ENCODE data around the gene RABL6. TPM values are rescaled to one million over a fixed set of nuclear protein-coding genes. Genes with fewer than 3 reads are reported as not detected.
"Not testable (repeated sequence)": the region's sequence is repeated elsewhere in the genome, so short reads cannot be mapped to it uniquely, and the experiment has no call there.

The RABL6 gene
- total RNA-seq, 4 donors from 2014 or later: 63.0 to 74.5 (median 71.3) TPM

GRCh38 chr9:136838314-136839228, 30.8 kb downstream of the RABL6 start:
- Histone ChIP-seq H3K27ac (no peak overlapping the region), H3K4me3 (no peak overlapping the region), H3K4me1 (peaks cover 0 to 38% (median 31%) of the 10 kb centered on the region in 4 donors), H3K27me3 (peaks cover 0 to 7% of the 10 kb centered on the region in 2 donors), H3K9me3 (no peaks in the 10 kb centered on the region), H3K36me3 (peaks cover 0 to 67% (median 0%) of the 10 kb centered on the region in 3 donors)
- DNase-seq (ENCODE audit: low spot score in 2 of 2): no peak
- TF ChIP-seq POLR2A (IDR thresholded peaks at IDR 0.05) (no peak), EP300 (IDR thresholded peaks at IDR 0.05) (no peak), CTCF (IDR thresholded peaks at IDR 0.05) (no peak)
- WGBS, 2 donors: 77 to 83% methylated on average over 26 to 28 of the region's 29 CpGs

GRCh38 chr9:136839229-136840139, 31.7 kb downstream of the RABL6 start:
- H3K4me1 ChIP-seq: peaks cover 0 to 48% (median 38%) of the 10 kb centered on the region in 4 donors
- peaks cover 0 to 15% of the 10 kb centered on the region in 2 donors for H3K27me3 ChIP-seq
- DNase-seq (ENCODE audit: low spot score in 2 of 2): no peak
- H3K4me3 ChIP-seq: no peak overlapping the region
- TF ChIP-seq CTCF (IDR thresholded peaks at IDR 0.05) (no peak), POLR2A (IDR thresholded peaks at IDR 0.05) (no peak), EP300 (IDR thresholded peaks at IDR 0.05) (no peak)
- 74 to 80% methylated on average over 26 to 33 of the region's 36 CpGs for WGBS, 2 donors
- peak overlapping the region in 3 of 4 donors; percentile 50 to 74 (median 59) for H3K27ac ChIP-seq
- no peaks in the 10 kb centered on the region for H3K9me3 ChIP-seq
- H3K36me3 ChIP-seq: peaks cover 0 to 65% (median 0%) of the 10 kb centered on the region in 3 donors

GRCh38 chr9:136840140-136840876, 32.6 kb downstream of the RABL6 start:
- peaks cover 0 to 53% (median 38%) of the 10 kb centered on the region in 4 donors for H3K4me1 ChIP-seq
- DNase-seq (ENCODE audit: low spot score in 2 of 2): no peak
- no peaks in the 10 kb centered on the region for H3K9me3 ChIP-seq
- H3K27ac ChIP-seq: peak overlapping the region in 3 of 4 donors; percentile 50 to 74 (median 59)
- no peak for TF ChIP-seq POLR2A (IDR thresholded peaks at IDR 0.05)
- no peak for TF ChIP-seq CTCF (IDR thresholded peaks at IDR 0.05)
- peak in 1 of 2 donors; percentile 20 for TF ChIP-seq EP300 (IDR thresholded peaks at IDR 0.05)
- peaks cover 0 to 58% (median 0%) of the 10 kb centered on the region in 3 donors for H3K36me3 ChIP-seq
- WGBS, 2 donors: 58 to 63% methylated on average over 19 to 29 of the region's 32 CpGs
- peaks cover 0 to 19% of the 10 kb centered on the region in 2 donors for H3K27me3 ChIP-seq
- no peak overlapping the region for H3K4me3 ChIP-seq

- WGBS, 2 donors: 47 to 65% methylated on average over 15 to 19 of the region's 28 CpGs
- Histone ChIP-seq H3K36me3 (peaks cover 0 to 50% (median 0%) of the 10 kb centered on the region in 3 donors), H3K27ac (peak overlapping the region; percentile 25 to 74 (median 58)), H3K27me3 (peaks cover 3 to 27% of the 10 kb centered on the region in 2 donors), H3K9me3 (no peaks in the 10 kb centered on the region), H3K4me3 (no peak overlapping the region), H3K4me1 (peaks cover 0 to 60% (median 38%) of the 10 kb centered on the region in 4 donors)
- no peak for DNase-seq (ENCODE audit: low spot score in 2 of 2)
- TF ChIP-seq EP300 (IDR thresholded peaks at IDR 0.05): no peak
Observed at GRCh38 chr9:136840877-136841645, 33.3 kb downstream of the RABL6 start.

- Histone ChIP-seq H3K4me3 (peak overlapping the region in 3 of 4 donors; percentile 26 to 54 (median 46)), H3K36me3 (peaks cover 0 to 43% (median 0%) of the 10 kb centered on the region in 3 donors), H3K27ac (peak overlapping the region in 3 of 4 donors; percentile 25 to 74 (median 65)), H3K4me1 (peaks cover 0 to 65% (median 40%) of the 10 kb centered on the region in 4 donors), H3K27me3 (peaks cover 3 to 32% of the 10 kb centered on the region in 2 donors)
- DNase-seq (ENCODE audit: low spot score in 2 of 2); H3K9me3 ChIP-seq: not testable (repeated sequence)
- WGBS, 2 donors: 23 to 50% methylated on average over 5 to 8 of the region's 16 CpGs
Observed at GRCh38 chr9:136841646-136842379, 34.1 kb downstream of the RABL6 start.
